Uterus (tissue), 4 donors: Measurements from ENCODE around the gene LEKR1. TPM values are rescaled to one million over a fixed set of nuclear protein-coding genes. Genes with fewer than 3 reads are reported as not detected.
"Not testable (repeated sequence)": the region's sequence is repeated elsewhere in the genome, so short reads cannot be mapped to it uniquely, and the experiment has no call there.

Source experiments
- DNase-seq, 2 donors: peaks; one replicate each; pipeline ENCODE4 v3.0.0-alpha.2; 2019 to 2020
- H3K27ac ChIP-seq, 2 donors: fragments of 200-600 bp; sonication (generic); 1 replicate in 1 of 2; 2 replicates in 1 of 2; pipeline ENCODE4 v1.5.1; 2016 to 2018
- H3K27me3 ChIP-seq, 2 donors: fragments of 200-600 bp; sonication (generic); one replicate each; pipeline ENCODE4 v1.5.1; 2018 to 2019; ENCODE audit warnings: control low read depth in 1 of 2
- H3K36me3 ChIP-seq, 2 donors: fragments of 200-600 bp; sonication (generic); one replicate each; pipeline ENCODE4 v1.5.1; 2019; ENCODE audit warnings: control low read depth in 1 of 2
- H3K4me1 ChIP-seq, 2 donors: fragments of 200-600 bp; sonication (generic); one replicate each; pipeline ENCODE4 v1.5.1; 2018 to 2019; ENCODE audit warnings: control low read depth in 1 of 2
- H3K4me3 ChIP-seq, 2 donors: fragments of 200-600 bp; sonication (generic); 1 replicate in 1 of 2; 2 replicates in 1 of 2; pipeline ENCODE4 v1.5.1; 2018 to 2019; ENCODE audit warnings: mild to moderate bottlenecking in 1 of 2
- H3K9me3 ChIP-seq, 2 donors: fragments of 200-600 bp; sonication (generic); one replicate each; pipeline ENCODE4 v1.5.1; 2019; ENCODE audit warnings: control low read depth in 1 of 2
- POLR2A ChIP-seq, 2 donors: fragments of 450-650 bp; IDR thresholded peaks; one replicate each; pipeline ENCODE4 v1.6.1; 2016; ENCODE audit warnings: antibody characterized with exemption in 2 of 2, mild to moderate bottlenecking in 1 of 2, moderate library complexity in 1 of 2
- intact Hi-C: fragments of 100-400 bp; cut with DNase I; formaldehyde crosslinking; loops from one replicate; pipeline ENCODE4 v1.15.1; 2023; ENCODE audit warnings: low total_unique reads
- total RNA-seq, 4 donors: library from RNA; depleted of rRNA in 3 of 4; stranded (reverse); fragments of >200 nt in 3 of 4; gene quantifications; one replicate each; pipeline versions ENCODE4 v1.1.0 to v1.2.4, GENCODE V29; 2014 to 2023
- TF ChIP-seq, protein P1 (sequence below), 4 experiments: fragments of 200-600 bp in 2 of 4; fragments of 450-650 bp in 2 of 4; sonication (generic) in 2 of 4; IDR thresholded peaks; one replicate each; pipeline ENCODE4 v1.5.1; 2016 to 2019; ENCODE audit warnings: antibody characterized with exemption in 4 of 4, mild to moderate bottlenecking in 2 of 4, moderate library complexity in 1 of 4
- donor health status: DM: yes; HTN: yes; CAD: no.

Gene LEKR1
- total RNA-seq, 4 donors from 2014 or later: 0.26 to 4.8 (median 2.8) TPM; not detected in 1

- Histone ChIP-seq H3K4me1 (no peaks in the 10 kb centered on the region), H3K4me3 (no peak overlapping the region), H3K9me3 (no peaks in the 10 kb centered on the region), H3K27me3 (no peaks in the 10 kb centered on the region), H3K27ac (no peak overlapping the region), H3K36me3 (no peaks in the 10 kb centered on the region)
- no peak for TF ChIP-seq POLR2A (IDR thresholded peaks at IDR 0.05)
- TF ChIP-seq, protein P1, sequence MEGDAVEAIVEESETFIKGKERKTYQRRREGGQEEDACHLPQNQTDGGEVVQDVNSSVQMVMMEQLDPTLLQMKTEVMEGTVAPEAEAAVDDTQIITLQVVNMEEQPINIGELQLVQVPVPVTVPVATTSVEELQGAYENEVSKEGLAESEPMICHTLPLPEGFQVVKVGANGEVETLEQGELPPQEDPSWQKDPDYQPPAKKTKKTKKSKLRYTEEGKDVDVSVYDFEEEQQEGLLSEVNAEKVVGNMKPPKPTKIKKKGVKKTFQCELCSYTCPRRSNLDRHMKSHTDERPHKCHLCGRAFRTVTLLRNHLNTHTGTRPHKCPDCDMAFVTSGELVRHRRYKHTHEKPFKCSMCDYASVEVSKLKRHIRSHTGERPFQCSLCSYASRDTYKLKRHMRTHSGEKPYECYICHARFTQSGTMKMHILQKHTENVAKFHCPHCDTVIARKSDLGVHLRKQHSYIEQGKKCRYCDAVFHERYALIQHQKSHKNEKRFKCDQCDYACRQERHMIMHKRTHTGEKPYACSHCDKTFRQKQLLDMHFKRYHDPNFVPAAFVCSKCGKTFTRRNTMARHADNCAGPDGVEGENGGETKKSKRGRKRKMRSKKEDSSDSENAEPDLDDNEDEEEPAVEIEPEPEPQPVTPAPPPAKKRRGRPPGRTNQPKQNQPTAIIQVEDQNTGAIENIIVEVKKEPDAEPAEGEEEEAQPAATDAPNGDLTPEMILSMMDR (IDR thresholded peaks at IDR 0.05): no peak
- DNase-seq: no peak
- intact Hi-C loops: no loop called here
Observed at GRCh38 chr3:156797368-156797767, 28.8 kb upstream of the LEKR1 start.

GRCh38 chr3:156800287-156800686 is 25.9 kb upstream of the LEKR1 start:
- H3K27ac ChIP-seq, H3K36me3 ChIP-seq, H3K27me3 ChIP-seq, H3K4me3 ChIP-seq, H3K4me1 ChIP-seq, DNase-seq, H3K9me3 ChIP-seq, intact Hi-C loops: not testable (repeated sequence)

DNA sequence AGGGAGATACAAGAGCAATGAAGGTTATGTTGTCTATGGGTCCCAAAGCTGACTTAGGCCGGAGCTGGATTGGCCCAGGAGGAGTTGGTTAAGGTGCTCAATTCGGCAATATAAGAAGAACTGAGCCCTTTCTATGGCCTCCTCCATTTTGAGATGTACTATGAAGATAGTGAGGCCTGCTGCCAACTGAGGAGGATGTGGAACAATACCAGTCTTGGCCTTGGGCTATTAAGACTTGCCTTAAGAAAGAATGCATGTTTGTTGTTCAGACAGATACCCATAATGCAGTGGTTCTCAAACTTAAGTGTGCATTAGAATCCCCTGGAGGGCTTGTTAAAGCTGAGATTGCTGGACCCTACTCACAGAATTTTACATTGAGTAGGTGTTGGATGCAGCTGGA is 24.4 kb upstream of the LEKR1 start:
- intact Hi-C loops: no loop called here
- H3K4me3 ChIP-seq: no peak overlapping the region
- H3K27ac ChIP-seq: no peak overlapping the region
- DNase-seq: no peak
- H3K36me3 ChIP-seq: no peaks in the 10 kb centered on the region
- H3K27me3 ChIP-seq: no peaks in the 10 kb centered on the region
- TF ChIP-seq, protein P1 (IDR thresholded peaks at IDR 0.05): no peak
- TF ChIP-seq POLR2A (IDR thresholded peaks at IDR 0.05): no peak
- no peaks in the 10 kb centered on the region for H3K4me1 ChIP-seq
- H3K9me3 ChIP-seq: no peaks in the 10 kb centered on the region

- H3K27ac ChIP-seq: no peak overlapping the region
- H3K27me3 ChIP-seq: no peaks in the 10 kb centered on the region
- intact Hi-C loops: no loop called here
- H3K36me3 ChIP-seq: no peaks in the 10 kb centered on the region
- H3K4me3 ChIP-seq: no peak overlapping the region
- TF ChIP-seq POLR2A (IDR thresholded peaks at IDR 0.05): no peak
- DNase-seq: no peak
- no peaks in the 10 kb centered on the region for H3K4me1 ChIP-seq
- H3K9me3 ChIP-seq: no peaks in the 10 kb centered on the region
Observed at GRCh38 chr3:156802821-156803606, 23.1 kb upstream of the LEKR1 start.

GRCh38 chr3:156803952-156804741 is 22.0 kb upstream of the LEKR1 start:
- intact Hi-C loops: no loop called here
- no peaks in the 10 kb centered on the region for H3K36me3 ChIP-seq
- H3K9me3 ChIP-seq: no peaks in the 10 kb centered on the region
- no peaks in the 10 kb centered on the region for H3K27me3 ChIP-seq
- DNase-seq: no peak
- no peak overlapping the region for H3K4me3 ChIP-seq
- no peak for TF ChIP-seq POLR2A (IDR thresholded peaks at IDR 0.05)
- TF ChIP-seq, protein P1 (IDR thresholded peaks at IDR 0.05): no peak
- no peaks in the 10 kb centered on the region for H3K4me1 ChIP-seq
- H3K27ac ChIP-seq: no peak overlapping the region

GRCh38 chr3:156806698-156807097 is 19.5 kb upstream of the LEKR1 start:
- H3K27me3 ChIP-seq: no peaks in the 10 kb centered on the region
- H3K36me3 ChIP-seq: no peaks in the 10 kb centered on the region
- intact Hi-C loops: no loop called here
- TF ChIP-seq, protein P1 (IDR thresholded peaks at IDR 0.05): no peak
- TF ChIP-seq POLR2A (IDR thresholded peaks at IDR 0.05): no peak
- H3K4me3 ChIP-seq: no peak overlapping the region
- no peak overlapping the region for H3K27ac ChIP-seq
- H3K9me3 ChIP-seq: no peaks in the 10 kb centered on the region
- H3K4me1 ChIP-seq: no peaks in the 10 kb centered on the region
- no peak for DNase-seq
